AML-193 (cell line): Measurements from ENCODE around the gene NDFIP2.
"Not testable (repeated sequence)": the region's sequence is repeated elsewhere in the genome, so short reads cannot be mapped to it uniquely, and the experiment has no call there.

Experiments
- DNase-seq, 2 experiments: peaks; one replicate each; lab custom pipeline; 2025; lab: John Stamatoyannopoulos, UW

Gene NDFIP2

DNA sequence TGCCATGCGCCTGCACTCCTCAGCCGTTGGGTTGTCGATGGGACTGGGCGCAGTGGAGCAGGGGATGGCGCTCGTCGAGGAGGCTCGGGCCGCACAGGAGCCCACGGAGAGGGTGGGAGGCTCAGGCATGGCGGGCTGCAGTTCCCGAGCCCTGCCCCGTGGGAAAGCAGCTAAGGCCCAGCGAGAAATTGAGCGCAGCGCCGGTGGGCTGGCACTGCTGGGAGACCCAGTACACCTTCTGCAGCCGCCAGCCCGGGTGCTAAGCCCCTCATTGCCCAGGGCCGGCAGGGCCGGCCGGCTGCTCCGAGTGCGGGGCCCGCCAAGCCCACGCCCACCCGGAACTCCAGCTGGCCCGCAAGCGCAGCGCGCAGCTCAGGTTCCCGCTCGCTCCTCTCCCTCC is 119.2 kb downstream of the NDFIP2 start:
- not testable (repeated sequence) for DNase-seq

DNA sequence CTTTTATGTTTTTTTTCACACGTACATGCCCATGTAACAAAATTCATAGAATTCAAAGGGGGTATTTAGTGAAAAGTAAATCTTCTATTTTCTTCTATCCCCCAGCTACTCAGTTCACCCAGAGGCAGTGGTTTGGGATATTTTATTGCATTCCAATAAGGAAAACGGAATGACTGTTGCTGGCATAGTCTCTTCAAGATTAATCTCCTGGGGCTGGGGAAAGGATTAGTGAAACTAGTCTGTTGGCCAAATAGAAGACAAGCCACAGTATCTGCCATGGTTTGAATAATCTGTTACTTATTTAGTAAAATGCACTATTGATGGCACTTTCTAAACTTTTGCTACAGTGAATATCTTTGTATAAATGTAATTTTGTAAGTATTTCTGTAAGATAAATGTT is 122.0 kb downstream of the NDFIP2 start:
- no peak for DNase-seq

DNA sequence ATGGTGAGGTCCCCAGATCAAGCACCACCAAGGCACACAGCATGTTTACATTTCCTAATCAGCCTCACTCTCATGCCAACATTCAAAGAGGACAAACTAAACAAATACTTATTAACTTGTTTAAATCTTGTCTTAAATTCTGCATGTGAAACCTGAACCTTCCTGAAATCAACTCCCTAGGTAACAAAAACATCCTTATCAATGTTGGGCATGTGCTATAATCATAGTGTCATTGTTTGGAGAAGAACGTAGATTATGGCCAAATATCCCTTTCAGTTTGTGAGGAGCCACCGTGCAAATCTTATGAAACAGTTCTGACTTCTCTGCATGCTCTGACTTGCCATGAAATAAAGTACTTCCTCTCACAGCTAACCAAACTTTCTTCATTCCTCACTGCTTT is 123.8 kb downstream of the NDFIP2 start:
- DNase-seq = peak in 1 of 2 experiments; percentile 7
